HEK293 (cell line): ENCODE measurements around the gene MT1A.

Experiments
- BCL11B ChIP-seq: fragments of 450-650 bp; formaldehyde crosslinking; IDR thresholded peaks from 2 replicates; pipeline ENCODE4 v1.5.1; 2016; ENCODE audit warnings: low read depth, missing biosample characterization, missing genetic modification characterization
- EGR2 ChIP-seq: fragments of 450-650 bp; formaldehyde crosslinking; IDR thresholded peaks from 2 replicates; pipeline ENCODE4 v1.5.1; 2016; ENCODE audit warnings: low read depth, missing biosample characterization, missing genetic modification characterization
- GLI2 ChIP-seq: fragments of 450-650 bp; formaldehyde crosslinking; IDR thresholded peaks from 2 replicates; pipeline ENCODE4; 2017; ENCODE audit warnings: missing biosample characterization, missing genetic modification characterization, low read depth, borderline replicate concordance
- KLF8 ChIP-seq: fragments of 450-650 bp; formaldehyde crosslinking; IDR thresholded peaks from 2 replicates; pipeline ENCODE4 v1.5.1; 2016; ENCODE audit warnings: missing biosample characterization, missing genetic modification characterization
- KLF9 ChIP-seq: fragments of 450-650 bp; formaldehyde crosslinking; IDR thresholded peaks from 2 replicates; pipeline ENCODE4 v1.5.1; 2016; ENCODE audit warnings: missing biosample characterization, missing genetic modification characterization, low read depth
- OVOL3 ChIP-seq: fragments of 450-650 bp; formaldehyde crosslinking; IDR thresholded peaks from 2 replicates; pipeline ENCODE4 v1.5.1; 2016; ENCODE audit warnings: missing biosample characterization, missing genetic modification characterization
- PRDM10 ChIP-seq: fragments of 450-650 bp; formaldehyde crosslinking; IDR thresholded peaks from 2 replicates; pipeline ENCODE4 v1.5.1; 2016; ENCODE audit warnings: missing biosample characterization, missing genetic modification characterization
- SCRT1 ChIP-seq: fragments of 450-650 bp; formaldehyde crosslinking; IDR thresholded peaks from 2 replicates; pipeline ENCODE4 v1.5.1; 2016; ENCODE audit warnings: missing biosample characterization, missing genetic modification characterization, borderline replicate concordance
- SP7 ChIP-seq: fragments of 450-650 bp; formaldehyde crosslinking; IDR thresholded peaks from 2 replicates; pipeline ENCODE4 v1.5.1; 2016; ENCODE audit warnings: missing biosample characterization, missing genetic modification characterization
- TRIM28 ChIP-seq: IDR thresholded peaks from 2 replicates; pipeline ENCODE4 v1.6.1; 2011; ENCODE audit warnings: low read length, control low read depth, borderline replicate concordance
- WT1 ChIP-seq: fragments of 450-650 bp; formaldehyde crosslinking; IDR thresholded peaks from 2 replicates; pipeline ENCODE4 v1.5.1; 2016; ENCODE audit warnings: missing biosample characterization, missing genetic modification characterization
- ZBTB20 ChIP-seq: fragments of 450-650 bp; formaldehyde crosslinking; IDR thresholded peaks from 2 replicates; pipeline ENCODE4 v1.5.1; 2016; ENCODE audit warnings: missing biosample characterization, missing genetic modification characterization
- ZBTB48 ChIP-seq: fragments of 450-650 bp; formaldehyde crosslinking; IDR thresholded peaks from 2 replicates; pipeline ENCODE4 v1.5.1; 2016; ENCODE audit warnings: missing biosample characterization, missing genetic modification characterization
- ZBTB49 ChIP-seq: fragments of 450-650 bp; formaldehyde crosslinking; IDR thresholded peaks from 2 replicates; pipeline ENCODE4 v1.5.1; 2016; ENCODE audit warnings: missing biosample characterization, missing genetic modification characterization, low read depth
- ZEB2 ChIP-seq: fragments of 450-650 bp; formaldehyde crosslinking; IDR thresholded peaks from 2 replicates; pipeline ENCODE4 v1.5.1; 2016; ENCODE audit warnings: missing biosample characterization, missing genetic modification characterization
- ZNF211 ChIP-seq: fragments of 450-650 bp; formaldehyde crosslinking; IDR thresholded peaks from 2 replicates; pipeline ENCODE4 v1.5.1; 2016; ENCODE audit warnings: low read depth, missing biosample characterization, missing genetic modification characterization
- ZNF214 ChIP-seq: fragments of 450-650 bp; formaldehyde crosslinking; IDR thresholded peaks from 2 replicates; pipeline ENCODE4 v1.5.1; 2017; ENCODE audit warnings: missing biosample characterization, mild to moderate bottlenecking, missing genetic modification characterization, borderline replicate concordance
- ZNF221 ChIP-seq: fragments of 450-650 bp; formaldehyde crosslinking; IDR thresholded peaks from 2 replicates; pipeline ENCODE4 v1.5.1; 2017; ENCODE audit warnings: missing biosample characterization, missing genetic modification characterization, borderline replicate concordance
- ZNF248 ChIP-seq: fragments of 450-650 bp; formaldehyde crosslinking; IDR thresholded peaks from 2 replicates; pipeline ENCODE4 v1.5.1; 2017; ENCODE audit warnings: missing biosample characterization, missing genetic modification characterization
- ZNF266 ChIP-seq: fragments of 450-650 bp; formaldehyde crosslinking; IDR thresholded peaks from 2 replicates; pipeline ENCODE4 v1.5.1; 2016; ENCODE audit warnings: missing biosample characterization, missing genetic modification characterization, low read depth
- ZNF324 ChIP-seq: fragments of 450-650 bp; formaldehyde crosslinking; IDR thresholded peaks from 2 replicates; pipeline ENCODE4 v1.5.1; 2016; ENCODE audit warnings: missing biosample characterization, missing genetic modification characterization
- ZNF354C ChIP-seq: fragments of 450-650 bp; formaldehyde crosslinking; IDR thresholded peaks from 2 replicates; pipeline ENCODE4 v1.5.1; 2016; ENCODE audit warnings: missing biosample characterization, missing genetic modification characterization, low read depth, borderline replicate concordance
- ZNF394 ChIP-seq: fragments of 450-650 bp; formaldehyde crosslinking; IDR thresholded peaks from 2 replicates; pipeline ENCODE4 v1.5.1; 2016; ENCODE audit warnings: missing biosample characterization, missing genetic modification characterization, mild to moderate bottlenecking, moderate library complexity, borderline replicate concordance
- ZNF48 ChIP-seq: fragments of 450-650 bp; formaldehyde crosslinking; IDR thresholded peaks from 2 replicates; pipeline ENCODE4 v1.5.1; 2016; ENCODE audit warnings: missing biosample characterization, missing genetic modification characterization
- ZNF600 ChIP-seq: fragments of 450-650 bp; formaldehyde crosslinking; IDR thresholded peaks from 2 replicates; pipeline ENCODE4 v1.5.1; 2016; ENCODE audit warnings: missing biosample characterization, missing genetic modification characterization
- ZNF624 ChIP-seq: fragments of 450-650 bp; formaldehyde crosslinking; IDR thresholded peaks from 2 replicates; pipeline ENCODE4 v1.5.1; 2017; ENCODE audit warnings: missing biosample characterization, missing genetic modification characterization
- ZNF626 ChIP-seq: fragments of 450-650 bp; sonication (Bioruptor Pico); formaldehyde crosslinking; IDR thresholded peaks from 2 replicates; pipeline ENCODE4 v1.5.1; 2018; ENCODE audit warnings: missing biosample characterization, missing genetic modification characterization, inconsistent platforms
- ZNF658 ChIP-seq: fragments of 450-650 bp; formaldehyde crosslinking; IDR thresholded peaks from 2 replicates; pipeline ENCODE4; 2016; ENCODE audit warnings: missing biosample characterization, missing genetic modification characterization
- ZNF785 ChIP-seq: fragments of 450-650 bp; formaldehyde crosslinking; IDR thresholded peaks from 2 replicates; pipeline ENCODE4 v1.5.1; 2016; ENCODE audit warnings: missing biosample characterization, missing genetic modification characterization
- ZNF791 ChIP-seq: fragments of 450-650 bp; formaldehyde crosslinking; IDR thresholded peaks from 2 replicates; pipeline ENCODE4 v1.5.1; 2016; ENCODE audit warnings: missing biosample characterization, missing genetic modification characterization
- ZNF830 ChIP-seq: fragments of 450-650 bp; IDR thresholded peaks from 2 replicates; pipeline ENCODE4 v1.5.0; 2018; ENCODE audit warnings: missing biosample characterization, missing genetic modification characterization, low read depth, mild to moderate bottlenecking, moderate library complexity
- ZSCAN5A ChIP-seq: fragments of 450-650 bp; formaldehyde crosslinking; IDR thresholded peaks from 2 replicates; pipeline ENCODE4 v1.5.1; 2016; ENCODE audit warnings: missing biosample characterization, missing genetic modification characterization
- TF ChIP-seq, protein P1 (sequence below): fragments of 450-650 bp; formaldehyde crosslinking; IDR thresholded peaks from 2 replicates; pipeline ENCODE4 v1.5.1; 2016; ENCODE audit warnings: missing biosample characterization, missing genetic modification characterization

Gene MT1A

DNA sequence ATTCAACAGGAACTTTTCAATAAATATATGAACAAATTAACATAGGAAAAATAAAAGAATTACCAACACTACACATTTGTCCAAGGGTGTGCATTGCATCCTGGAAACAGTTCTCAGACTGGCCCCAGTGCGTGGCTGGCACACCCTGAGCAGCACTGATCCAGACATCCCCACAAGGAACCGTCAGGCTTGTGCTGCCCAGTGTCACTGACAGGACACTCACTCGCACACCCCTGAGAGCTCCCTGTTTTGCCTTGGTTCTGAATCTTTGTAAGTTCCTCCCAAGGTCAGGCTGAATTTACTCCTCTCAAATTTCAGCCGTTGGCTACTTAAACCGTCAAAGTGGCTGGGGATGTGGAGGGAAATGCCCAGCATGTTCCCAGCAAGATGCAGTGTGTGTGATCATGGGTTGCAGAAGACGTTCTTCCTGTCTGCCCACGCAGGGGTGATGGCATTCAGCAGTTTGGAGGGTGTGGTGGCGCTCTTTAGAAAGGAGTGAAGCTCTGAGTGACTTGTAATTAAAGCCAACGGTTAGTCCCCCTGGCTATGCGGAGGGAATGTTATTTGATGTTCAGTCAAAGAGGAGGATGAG is 28.4 kb upstream of the MT1A start (continued):
- TF ChIP-seq ZNF624 (tag by site-specific recombination) (no peak), ZNF830 (tag by site-specific recombination) (no peak), ZNF791 (tag by site-specific recombination) (no peak), ZSCAN5A (tag by site-specific recombination) (no peak), ZEB2 (tag by site-specific recombination) (no peak), ZNF221 (tag by site-specific recombination) (no peak), WT1 (tag by site-specific recombination) (peak; percentile 72), KLF8 (no peak), PRDM10 (tag by site-specific recombination) (peak; percentile 28; the same call in 1 of the 2 replicates), OVOL3 (no peak), ZNF211 (tag by site-specific recombination) (no peak), SP7 (tag by site-specific recombination) (peak; percentile 92), ZNF48 (tag by site-specific recombination) (no peak), ZBTB20 (peak; percentile 85), ZNF394 (tag by site-specific recombination) (no peak), ZNF214 (tag by site-specific recombination) (no peak), SCRT1 (tag by site-specific recombination) (no peak), ZBTB49 (no peak), BCL11B (tag by site-specific recombination) (no peak), ZBTB48 (tag by site-specific recombination) (no peak), ZNF354C (tag by site-specific recombination) (no peak), EGR2 (tag by site-specific recombination) (peak; percentile 54; the same call in 1 of the 2 replicates), ZNF248 (tag by site-specific recombination) (no peak), TRIM28 (no peak), ZNF626 (no peak), ZNF785 (no peak), GLI2 (tag by site-specific recombination) (no peak), ZNF658 (tag by site-specific recombination) (no peak), ZNF266 (tag by site-specific recombination) (no peak), ZNF600 (peak; percentile 66), KLF9 (tag by site-specific recombination) (peak; percentile 51; the same call in 1 of the 2 replicates), ZNF324 (tag by site-specific recombination) (no peak)
- TF ChIP-seq, protein P1, sequence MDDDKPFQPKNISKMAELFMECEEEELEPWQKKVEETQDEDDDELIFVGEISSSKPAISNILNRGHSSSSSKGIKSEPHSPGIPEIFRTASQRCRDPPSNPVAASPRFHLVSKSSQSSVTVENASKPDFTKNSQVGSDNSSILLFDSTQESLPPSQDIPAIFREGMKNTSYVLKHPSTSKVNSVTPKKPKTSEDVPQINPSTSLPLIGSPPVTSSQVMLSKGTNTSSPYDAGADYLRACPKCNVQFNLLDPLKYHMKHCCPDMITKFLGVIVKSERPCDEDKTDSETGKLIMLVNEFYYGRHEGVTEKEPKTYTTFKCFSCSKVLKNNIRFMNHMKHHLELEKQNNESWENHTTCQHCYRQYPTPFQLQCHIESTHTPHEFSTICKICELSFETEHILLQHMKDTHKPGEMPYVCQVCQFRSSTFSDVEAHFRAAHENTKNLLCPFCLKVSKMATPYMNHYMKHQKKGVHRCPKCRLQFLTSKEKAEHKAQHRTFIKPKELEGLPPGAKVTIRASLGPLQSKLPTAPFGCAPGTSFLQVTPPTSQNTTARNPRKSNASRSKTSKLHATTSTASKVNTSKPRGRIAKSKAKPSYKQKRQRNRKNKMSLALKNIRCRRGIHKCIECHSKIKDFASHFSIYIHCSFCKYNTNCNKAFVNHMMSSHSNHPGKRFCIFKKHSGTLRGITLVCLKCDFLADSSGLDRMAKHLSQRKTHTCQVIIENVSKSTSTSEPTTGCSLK = no peak
